K562 (cell line): ENCODE results near the gene RPAP2. TPM values are rescaled to one million over a fixed set of nuclear protein-coding genes. Genes with fewer than 3 reads are reported as not detected.

ENCODE experiments used
- ATF7 ChIP-seq: fragments of 450-650 bp; IDR thresholded peaks from 2 replicates; pipeline ENCODE4 v1.7.1; 2014; ENCODE audit warnings: mild to moderate bottlenecking, moderate library complexity
- CBFA2T3 ChIP-seq: fragments of 450-650 bp; IDR thresholded peaks from 2 replicates; pipeline ENCODE4 v1.6.1; 2017
- DDX20 ChIP-seq: fragments of 450-650 bp; IDR thresholded peaks from 2 replicates; pipeline ENCODE4 v1.6.1; 2016; ENCODE audit warnings: missing genetic modification characterization, low read depth, mild to moderate bottlenecking, missing compliant biosample characterization, moderate library complexity
- HCFC1 ChIP-seq: IDR thresholded peaks from 2 replicates; pipeline ENCODE4 v1.6.1; 2012; ENCODE audit warnings: low read depth, low read length, improper control_type of control experiment
- HMGN3 ChIP-seq: IDR thresholded peaks from 2 replicates; pipeline ENCODE4 v1.6.1; 2011; ENCODE audit warnings: borderline replicate concordance, low read depth, mild to moderate bottlenecking, mixed read lengths, low read length; ENCODE audit not compliant: insufficient read length; ENCODE audit errors: extremely low read depth
- JUND ChIP-seq, 2 experiments: IDR thresholded peaks; 2 replicates in 1 of 2; 3 replicates in 1 of 2; pipeline ENCODE4 v1.6.1; 2011; ENCODE audit warnings: borderline replicate concordance in 2 of 2, low read depth in 2 of 2, low read length in 2 of 2, improper control_type of control experiment in 1 of 2, missing biosample characterization in 1 of 2, missing genetic modification characterization in 1 of 2, missing genetic modification reagents in 1 of 2
- KAT2B ChIP-seq: IDR thresholded peaks from one replicate; pipeline ENCODE4 v1.6.1; 2012; ENCODE audit warnings: low read depth, mild to moderate bottlenecking, control low read depth, inconsistent platforms, low read length, moderate library complexity
- KDM4B ChIP-seq, 2 experiments: fragments of 450-650 bp in 1 of 2; sonication (generic) in 1 of 2; IDR thresholded peaks; 2 replicates each; pipeline ENCODE4 v1.6.1; 2016 to 2017; ENCODE audit warnings: borderline replicate concordance in 2 of 2, antibody characterized with exemption in 1 of 2, low read depth in 1 of 2, mild to moderate bottlenecking in 1 of 2
- KLF10 ChIP-seq: fragments of 250-450 bp; sonication (Bioruptor Pico); IDR thresholded peaks from 2 replicates; pipeline ENCODE4 v1.6.1; 2021; ENCODE audit warnings: matching md5 sums
- MYC ChIP-seq, 2 experiments: fragments of 250-450 bp in 1 of 2; sonication (Bioruptor Pico) in 1 of 2; IDR thresholded peaks; 2 replicates each; pipeline versions ENCODE4 v1.5.1 to v1.6.1; 2012 to 2021; ENCODE audit warnings: low read depth in 2 of 2, borderline replicate concordance in 1 of 2, improper control_type of control experiment in 1 of 2, low read length in 1 of 2, mild to moderate bottlenecking in 1 of 2, moderate library complexity in 1 of 2
- NFXL1 ChIP-seq: fragments of 450-650 bp; formaldehyde crosslinking; IDR thresholded peaks from 2 replicates; pipeline ENCODE4 v1.4.0; 2021; ENCODE audit warnings: mild to moderate bottlenecking
- PML ChIP-seq: IDR thresholded peaks from 2 replicates; pipeline ENCODE4 v1.6.1; 2012; ENCODE audit warnings: low read length, inconsistent platforms
- STAG1 ChIP-seq: sonication (generic); formaldehyde crosslinking; IDR thresholded peaks from 2 replicates; pipeline ENCODE4 v1.5.0; 2020; ENCODE audit warnings: missing genetic modification reagents, borderline replicate concordance
- TCF3 ChIP-seq: sonication (generic); formaldehyde crosslinking; IDR thresholded peaks from 2 replicates; pipeline ENCODE4 v1.4.0; 2020; ENCODE audit warnings: mild to moderate bottlenecking, missing genetic modification reagents
- ZBTB9 ChIP-seq: fragments of 450-650 bp; formaldehyde crosslinking; IDR thresholded peaks from 2 replicates; pipeline ENCODE4 v1.4.0; 2020; ENCODE audit warnings: mild to moderate bottlenecking, moderate library complexity
- ZNF41 ChIP-seq: fragments of 250-450 bp; sonication (Bioruptor Pico); conservative IDR thresholded peaks from 2 replicates; pipeline ENCODE4 v1.4.0; 2020; ENCODE audit warnings: mild to moderate bottlenecking
- ZNF830 ChIP-seq: fragments of 250-450 bp; sonication (Bioruptor Pico); IDR thresholded peaks from 2 replicates; pipeline ENCODE4 v1.5.0; 2021; ENCODE audit warnings: mild to moderate bottlenecking
- polyA plus RNA-seq, 8 experiments: library from polyadenylated mRNA; depleted of rRNA in 4 of 8; stranded (reverse) in 5 of 8; unstranded in 3 of 8; fragments of >200 nt; fragmentation: Nextera tagmentation in 2 of 8; fragmentation: Illumina TruSeq in 1 of 8; extraction: Ambion mirVana in 2 of 8; extraction: Trizol in 1 of 8; gene quantifications; 2 replicates each; pipeline versions ENCODE4 v1.2.1 to v1.2.3, GENCODE V29; 2011 to 2014; ENCODE audit warnings: inconsistent platforms in 1 of 8, missing spikeins in 1 of 8
- total RNA-seq, 7 experiments: library from RNA; depleted of rRNA in 6 of 7; stranded (reverse); fragments of >200 nt in 6 of 7; fragmentation: Illumina TruSeq in 2 of 7; extraction: Trizol in 2 of 7; gene quantifications; 2 replicates each; pipeline versions ENCODE4 v1.2.1 to v1.2.3, GENCODE V29; 2011 to 2021; ENCODE audit warnings: low replicate concordance in 1 of 7
- TF ChIP-seq, protein P1 (sequence below): sonication (generic); formaldehyde crosslinking; IDR thresholded peaks from 2 replicates; pipeline ENCODE4 v1.8.0; 2022; ENCODE audit warnings: mild to moderate bottlenecking, low read depth, missing genetic modification reagents
- TF ChIP-seq, protein P2 (sequence below), 2 experiments: IDR thresholded peaks; 2 replicates each; pipeline ENCODE4 v1.6.1; 2012; ENCODE audit warnings: improper control_type of control experiment in 2 of 2, low read depth in 2 of 2, low read length in 2 of 2, borderline replicate concordance in 1 of 2
- TF ChIP-seq, protein P3 (sequence below), 2 experiments: fragments of 450-650 bp in 1 of 2; sonication (generic) in 1 of 2; formaldehyde crosslinking in 1 of 2; IDR thresholded peaks in 1 of 2; conservative IDR thresholded peaks in 1 of 2; 2 replicates each; pipeline versions ENCODE4 v1.6.1 to v1.8.1; 2016 to 2023; ENCODE audit warnings: mild to moderate bottlenecking in 2 of 2, moderate library complexity in 2 of 2, inconsistent platforms in 1 of 2, missing genetic modification reagents in 1 of 2

Gene RPAP2
- total and polyA plus RNA-seq, 9 of the 15 experiments (the other 6 are each of a cell fraction or from before 2014, with no cell fraction given), result 6.2 to 41.7 (median 28.7) TPM

DNA sequence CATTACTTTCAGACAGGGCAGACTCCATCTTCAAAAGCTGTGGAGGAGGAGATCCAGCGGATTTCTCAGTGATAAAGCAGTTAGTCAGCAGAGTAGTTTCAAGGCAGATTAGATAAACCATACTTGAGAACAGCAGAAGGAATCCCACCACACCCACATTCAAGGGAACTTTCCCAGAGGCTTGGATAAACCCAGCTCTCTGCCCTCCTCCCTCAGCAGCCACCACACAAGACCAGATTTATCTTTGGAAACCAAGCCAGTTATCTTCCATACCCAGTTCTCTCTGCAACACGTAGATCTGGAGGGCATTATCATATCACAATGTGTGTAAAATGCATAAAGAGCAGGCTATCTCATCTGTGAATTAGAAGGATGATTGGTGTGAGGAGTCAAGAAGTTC is 147.7 kb downstream of the RPAP2 start (continued):
- TF ChIP-seq PML (peak; percentile 95), STAG1 (CRISPR knock-in tag) (no peak), JUND (IDR thresholded peaks at IDR 0.05; ENCODE audit: borderline replicate concordance, low read depth, low read length) (peak; percentile 87), JUND (tag; IDR thresholded peaks at IDR 0.05; ENCODE audit: borderline replicate concordance, low read depth, low read length) (peak; percentile 86; the same call in 2 of the 3 replicates), TCF3 (CRISPR knock-in tag) (peak; percentile 94), MYC (IDR thresholded peaks at IDR 0.05; ENCODE audit: low read depth, low read length) (peak; percentile 30; the same call in 1 of the 2 replicates), MYC (CRISPR knock-in tag; IDR thresholded peaks at IDR 0.05; ENCODE audit: borderline replicate concordance, low read depth) (no peak), CBFA2T3 (peak; percentile 97), KAT2B (no peak), HMGN3 (peak; percentile 98), HCFC1 (no peak), KDM4B (IDR thresholded peaks at IDR 0.05; ENCODE audit: borderline replicate concordance in 2 of 2, low read depth in 1 of 2) (no peak), ATF7 (peak; percentile 65), ZNF830 (CRISPR knock-in tag) (no peak), ZNF41 (CRISPR knock-in tag) (peak; percentile 53; the same call in 1 of the 2 replicates), ZBTB9 (CRISPR knock-in tag) (0 out of 2 replicates have a peak, but pooled peaks have one; percentile 85), KLF10 (CRISPR knock-in tag) (no peak), NFXL1 (no peak), DDX20 (0 out of 2 replicates have a peak, but pooled peaks have one; percentile 48)
- TF ChIP-seq, protein P1, sequence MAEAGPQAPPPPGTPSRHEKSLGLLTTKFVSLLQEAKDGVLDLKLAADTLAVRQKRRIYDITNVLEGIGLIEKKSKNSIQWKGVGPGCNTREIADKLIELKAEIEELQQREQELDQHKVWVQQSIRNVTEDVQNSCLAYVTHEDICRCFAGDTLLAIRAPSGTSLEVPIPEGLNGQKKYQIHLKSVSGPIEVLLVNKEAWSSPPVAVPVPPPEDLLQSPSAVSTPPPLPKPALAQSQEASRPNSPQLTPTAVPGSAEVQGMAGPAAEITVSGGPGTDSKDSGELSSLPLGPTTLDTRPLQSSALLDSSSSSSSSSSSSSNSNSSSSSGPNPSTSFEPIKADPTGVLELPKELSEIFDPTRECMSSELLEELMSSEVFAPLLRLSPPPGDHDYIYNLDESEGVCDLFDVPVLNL, result no peak
- TF ChIP-seq, protein P2, sequence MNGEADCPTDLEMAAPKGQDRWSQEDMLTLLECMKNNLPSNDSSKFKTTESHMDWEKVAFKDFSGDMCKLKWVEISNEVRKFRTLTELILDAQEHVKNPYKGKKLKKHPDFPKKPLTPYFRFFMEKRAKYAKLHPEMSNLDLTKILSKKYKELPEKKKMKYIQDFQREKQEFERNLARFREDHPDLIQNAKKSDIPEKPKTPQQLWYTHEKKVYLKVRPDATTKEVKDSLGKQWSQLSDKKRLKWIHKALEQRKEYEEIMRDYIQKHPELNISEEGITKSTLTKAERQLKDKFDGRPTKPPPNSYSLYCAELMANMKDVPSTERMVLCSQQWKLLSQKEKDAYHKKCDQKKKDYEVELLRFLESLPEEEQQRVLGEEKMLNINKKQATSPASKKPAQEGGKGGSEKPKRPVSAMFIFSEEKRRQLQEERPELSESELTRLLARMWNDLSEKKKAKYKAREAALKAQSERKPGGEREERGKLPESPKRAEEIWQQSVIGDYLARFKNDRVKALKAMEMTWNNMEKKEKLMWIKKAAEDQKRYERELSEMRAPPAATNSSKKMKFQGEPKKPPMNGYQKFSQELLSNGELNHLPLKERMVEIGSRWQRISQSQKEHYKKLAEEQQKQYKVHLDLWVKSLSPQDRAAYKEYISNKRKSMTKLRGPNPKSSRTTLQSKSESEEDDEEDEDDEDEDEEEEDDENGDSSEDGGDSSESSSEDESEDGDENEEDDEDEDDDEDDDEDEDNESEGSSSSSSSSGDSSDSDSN (IDR thresholded peaks at IDR 0.05; ENCODE audit: borderline replicate concordance in 1 of 2, low read depth in 2 of 2, low read length in 2 of 2), result no peak
- TF ChIP-seq, protein P3, sequence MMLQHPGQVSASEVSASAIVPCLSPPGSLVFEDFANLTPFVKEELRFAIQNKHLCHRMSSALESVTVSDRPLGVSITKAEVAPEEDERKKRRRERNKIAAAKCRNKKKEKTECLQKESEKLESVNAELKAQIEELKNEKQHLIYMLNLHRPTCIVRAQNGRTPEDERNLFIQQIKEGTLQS (IDR thresholded peaks at IDR 0.05), result peak; percentile 44; the same call in 1 of the 2 replicates
- TF ChIP-seq, protein P3 (CRISPR knock-in tag; conservative IDR thresholded peaks at IDR 0.05), result no peak
